PC-3 (cell line): ENCODE measurements around the gene AK8.

ENCODE experiments used
- EZH2phosphoT487 ChIP-seq: fragments of 300-600 bp; sonication (generic); IDR thresholded peaks from 2 replicates; pipeline ENCODE4 v1.6.1; 2018; ENCODE audit warnings: mild to moderate bottlenecking, antibody characterized with exemption, low read length, borderline replicate concordance
- TF ChIP-seq, protein P1 (sequence below): fragments of 300-600 bp; sonication (generic); conservative IDR thresholded peaks from 2 replicates; pipeline ENCODE4 v1.5.1; 2017; ENCODE audit warnings: antibody characterized with exemption, low read depth, mild to moderate bottlenecking, low read length

GRCh38 chr9:132756214-132756845 lies 121.8 kb downstream of the AK8 start:
- TF ChIP-seq, protein P1, sequence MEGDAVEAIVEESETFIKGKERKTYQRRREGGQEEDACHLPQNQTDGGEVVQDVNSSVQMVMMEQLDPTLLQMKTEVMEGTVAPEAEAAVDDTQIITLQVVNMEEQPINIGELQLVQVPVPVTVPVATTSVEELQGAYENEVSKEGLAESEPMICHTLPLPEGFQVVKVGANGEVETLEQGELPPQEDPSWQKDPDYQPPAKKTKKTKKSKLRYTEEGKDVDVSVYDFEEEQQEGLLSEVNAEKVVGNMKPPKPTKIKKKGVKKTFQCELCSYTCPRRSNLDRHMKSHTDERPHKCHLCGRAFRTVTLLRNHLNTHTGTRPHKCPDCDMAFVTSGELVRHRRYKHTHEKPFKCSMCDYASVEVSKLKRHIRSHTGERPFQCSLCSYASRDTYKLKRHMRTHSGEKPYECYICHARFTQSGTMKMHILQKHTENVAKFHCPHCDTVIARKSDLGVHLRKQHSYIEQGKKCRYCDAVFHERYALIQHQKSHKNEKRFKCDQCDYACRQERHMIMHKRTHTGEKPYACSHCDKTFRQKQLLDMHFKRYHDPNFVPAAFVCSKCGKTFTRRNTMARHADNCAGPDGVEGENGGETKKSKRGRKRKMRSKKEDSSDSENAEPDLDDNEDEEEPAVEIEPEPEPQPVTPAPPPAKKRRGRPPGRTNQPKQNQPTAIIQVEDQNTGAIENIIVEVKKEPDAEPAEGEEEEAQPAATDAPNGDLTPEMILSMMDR = no peak
- no peak for TF ChIP-seq EZH2phosphoT487
